Activated T-cell treated with anti-CD3 and anti-CD28 coated beads, Interleukin-2, amount 50 U/mL, for 1 hour (primary cell): ENCODE measurements around the gene SLC12A3.
"Not testable (repeated sequence)": the region's sequence is repeated elsewhere in the genome, so short reads cannot be mapped to it uniquely, and the experiment has no call there.

Experiments used
- DNase-seq: peaks from one replicate; pipeline ENCODE4 v3.0.0-alpha.2; 2020

The SLC12A3 gene

DNA sequence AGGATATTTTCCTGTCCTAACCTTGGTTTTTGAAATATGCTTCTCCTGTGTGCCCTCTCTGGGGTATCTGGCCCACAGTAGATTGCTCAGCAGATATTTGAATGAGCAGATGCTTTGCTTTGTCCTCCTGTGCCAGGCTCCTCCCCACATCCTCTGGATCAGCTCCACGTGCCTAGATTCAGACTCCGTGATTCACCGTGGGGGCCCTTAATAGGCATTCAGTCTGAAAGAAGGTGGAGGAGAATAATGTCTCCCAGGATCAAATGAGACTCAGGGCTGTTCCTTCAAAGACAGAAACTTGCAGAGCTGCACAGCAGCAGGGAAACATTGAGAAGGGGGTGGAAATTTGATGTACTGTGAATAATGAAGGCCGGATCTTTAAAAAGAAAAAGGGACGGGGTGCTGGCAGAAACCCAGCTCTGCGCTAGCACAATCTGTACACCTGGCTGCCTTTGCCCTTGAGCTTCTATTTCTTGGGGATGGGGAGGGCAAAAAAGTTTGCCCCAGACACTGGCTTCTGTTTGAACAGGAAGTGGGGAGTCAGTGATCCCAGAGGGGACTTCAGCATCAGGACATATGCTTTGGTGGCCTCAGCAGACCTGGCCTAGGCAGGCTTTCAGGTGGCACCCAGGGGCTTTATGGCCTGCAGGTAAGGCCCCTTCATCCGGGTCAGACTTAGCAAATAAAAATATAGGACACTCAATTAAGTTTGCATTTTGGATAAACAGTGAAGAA is 15.9 kb upstream of the SLC12A3 start:
- DNase-seq, result no peak

DNA sequence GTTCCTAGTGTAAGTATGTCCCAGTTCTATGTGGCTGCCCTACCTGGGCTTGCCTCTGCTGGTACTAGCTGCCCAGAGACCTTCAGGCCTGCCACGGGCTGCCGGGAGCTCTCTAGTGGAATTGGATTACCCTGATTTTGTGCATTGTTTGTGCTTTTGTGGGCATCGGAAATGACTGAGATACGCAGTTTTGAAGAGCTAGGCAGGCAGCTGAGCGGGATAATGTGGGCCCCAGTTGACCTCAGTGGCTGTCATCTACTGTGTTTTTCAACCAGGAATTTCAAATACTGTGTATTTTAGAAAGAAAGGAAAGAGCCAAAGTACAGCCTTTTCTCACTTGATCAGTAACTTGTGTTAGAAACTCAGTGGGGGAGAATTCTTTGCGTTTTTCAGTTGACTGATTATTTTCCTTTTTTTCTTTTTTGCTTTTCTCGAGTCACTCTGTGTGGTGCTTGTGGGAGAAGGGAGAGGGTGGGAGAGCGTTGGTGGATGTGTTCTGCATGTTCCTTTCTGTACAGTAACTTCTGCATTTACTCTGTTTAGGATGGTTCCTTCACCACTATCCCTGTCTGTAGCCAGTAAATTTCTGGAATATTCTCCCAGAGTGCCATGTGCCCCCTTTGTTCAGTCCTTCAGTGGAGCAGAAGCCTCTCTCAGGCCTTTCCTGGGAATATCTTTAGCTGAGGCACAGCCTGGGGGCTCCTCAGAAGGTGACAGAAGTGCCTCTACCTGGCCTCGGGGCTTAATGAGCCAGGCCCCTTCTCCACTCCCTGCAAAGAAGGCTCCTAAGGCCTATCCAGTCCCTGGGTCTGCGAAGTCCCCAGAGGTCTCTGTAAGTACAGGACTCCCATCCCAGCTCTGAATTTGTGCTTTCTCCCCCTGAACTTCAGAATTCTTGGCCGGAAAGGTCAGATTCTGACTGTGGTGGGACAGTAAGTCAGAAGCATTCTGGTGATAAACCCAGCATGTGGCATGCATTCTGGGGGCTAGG is 15.0 kb upstream of the SLC12A3 start:
- DNase-seq, result no peak

- DNase-seq, result no peak
These were observed 13.2 kb upstream of the SLC12A3 start for GRCh38 chr16:56851671-56852400.

DNA sequence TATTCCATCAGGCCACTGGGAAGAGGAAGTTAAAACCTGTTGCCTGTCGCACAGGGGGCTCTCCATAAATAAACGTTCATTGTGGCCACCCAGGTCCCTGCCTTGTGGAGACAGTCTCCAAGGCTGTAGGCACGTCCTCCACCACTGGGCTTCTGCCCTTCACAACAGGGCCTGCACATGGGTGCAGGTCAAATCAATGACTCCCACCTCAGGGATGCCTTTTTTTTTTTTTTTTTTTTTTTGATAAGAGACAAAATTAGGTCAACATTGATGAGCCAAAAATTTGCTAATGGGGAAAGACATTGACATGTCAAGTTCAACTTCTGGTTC is 12.6 kb upstream of the SLC12A3 start:
- DNase-seq, result no peak

GRCh38 chr16:56852968-56853367 is 12.0 kb upstream of the SLC12A3 start:
- DNase-seq, result no peak

DNA sequence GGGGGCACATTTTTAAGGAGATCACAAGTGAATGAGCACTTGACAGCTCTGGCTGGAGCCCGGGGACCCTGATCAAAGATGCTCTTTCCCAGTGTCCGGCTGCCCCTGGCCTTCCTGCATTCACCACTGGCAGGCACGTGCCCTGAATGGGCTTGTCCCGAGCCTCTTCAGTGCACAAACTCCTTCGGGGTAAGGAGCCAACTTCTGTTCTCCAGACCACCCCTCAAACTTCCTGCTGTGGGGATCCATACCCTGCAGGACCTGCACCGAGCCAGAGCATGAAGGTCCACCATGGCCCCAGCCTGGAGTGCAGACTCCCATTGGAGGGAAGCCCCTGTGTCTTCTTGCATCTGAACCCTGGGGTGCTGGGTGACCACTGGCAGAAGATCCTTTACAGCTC is 9.8 kb upstream of the SLC12A3 start:
- DNase-seq, result no peak

- DNase-seq, result no peak
These were observed 9.1 kb upstream of the SLC12A3 start for GRCh38 chr16:56855946-56856345.

GRCh38 chr16:56856876-56857447 is 8.0 kb upstream of the SLC12A3 start:
- DNase-seq, result no peak

DNA sequence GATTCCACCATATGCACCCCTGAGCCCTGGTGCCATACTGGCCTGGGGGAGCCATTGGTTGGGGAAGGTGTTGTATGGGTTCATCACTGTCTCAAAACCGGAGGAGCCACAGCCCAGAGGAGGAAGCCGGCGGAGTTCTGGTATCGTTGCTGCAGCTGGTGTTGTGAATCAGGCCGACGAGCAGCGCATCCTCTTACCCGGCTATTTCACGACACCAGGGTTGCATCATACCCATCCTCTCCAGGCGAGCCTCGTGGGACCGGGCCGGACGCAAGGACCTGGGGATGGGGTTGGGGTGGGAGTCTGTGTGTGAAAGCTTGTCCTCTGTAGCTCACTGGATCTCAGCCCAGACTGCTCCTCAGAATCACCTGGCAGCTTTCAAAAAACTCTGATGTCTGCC is 6.6 kb upstream of the SLC12A3 start:
- no peak for DNase-seq

- DNase-seq, result no peak
These were observed 5.4 kb upstream of the SLC12A3 start for GRCh38 chr16:56859636-56860035.

DNA sequence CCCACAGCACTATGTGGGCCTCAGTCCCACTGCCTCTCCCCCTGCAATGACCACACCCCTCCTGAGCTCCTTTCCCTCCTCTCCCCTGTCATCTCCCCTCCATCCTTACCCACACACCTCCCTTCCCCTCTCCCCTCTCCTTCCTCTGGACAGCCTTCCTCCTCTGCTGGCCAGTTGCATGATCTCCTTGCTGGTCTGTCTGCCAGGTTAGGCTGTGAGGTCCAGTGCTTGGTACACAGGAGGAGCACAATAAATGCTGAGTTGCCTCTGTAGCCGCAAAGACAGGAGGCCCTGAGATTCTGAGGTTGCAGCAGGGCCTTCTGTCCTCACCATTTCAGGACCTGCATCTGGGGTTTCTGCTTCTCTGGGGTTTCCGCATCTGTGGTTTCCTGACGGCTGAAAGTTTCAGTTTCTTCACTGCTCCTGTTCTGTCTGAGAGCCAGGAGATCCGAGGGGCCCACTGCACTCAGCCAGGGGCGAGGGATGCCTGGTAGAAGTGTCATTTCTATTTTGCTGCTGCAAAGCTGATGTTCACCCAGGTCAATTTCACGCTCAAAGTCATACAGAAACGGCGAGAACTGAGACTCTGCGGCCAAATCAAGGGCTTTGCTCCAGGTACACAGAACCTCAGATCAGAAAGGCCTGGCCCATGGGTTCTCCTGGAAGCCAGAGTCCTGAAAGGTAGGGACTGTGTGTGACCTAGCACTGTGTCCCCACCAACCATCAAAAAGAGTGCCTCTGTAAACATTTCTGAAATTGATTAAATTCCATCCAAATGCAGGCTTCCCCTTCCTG is 4.6 kb upstream of the SLC12A3 start:
- DNase-seq, result no peak

DNA sequence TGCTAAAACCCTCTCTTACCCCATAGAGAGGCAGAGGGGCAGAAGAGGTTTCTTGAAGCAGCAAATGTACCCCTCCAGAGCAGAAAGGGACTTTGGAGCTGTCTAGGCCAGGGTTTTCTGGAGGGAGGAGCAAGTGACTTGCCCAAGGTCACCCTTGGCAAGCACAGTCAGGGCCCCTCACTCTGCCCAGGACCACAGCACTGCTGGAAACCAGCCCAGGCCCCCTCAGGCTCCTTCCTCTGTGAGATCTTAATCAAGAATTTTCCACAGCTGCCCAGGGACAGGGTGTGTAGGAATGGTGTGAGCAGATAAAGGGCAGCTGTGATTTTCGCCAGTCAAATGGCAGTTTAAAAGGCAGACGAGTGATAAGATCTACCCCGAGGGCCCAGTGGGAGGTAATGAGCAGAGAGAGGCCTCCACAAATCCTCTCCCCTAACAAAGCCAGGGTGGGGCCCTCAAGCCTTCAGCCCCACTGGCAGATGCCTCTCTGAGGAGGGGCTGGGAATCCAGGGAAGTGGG is 3.9 kb upstream of the SLC12A3 start:
- no peak for DNase-seq

- no peak for DNase-seq
These were observed 3.3 kb upstream of the SLC12A3 start for GRCh38 chr16:56861756-56862155.

GRCh38 chr16:56862776-56863175 is 2.2 kb upstream of the SLC12A3 start:
- no peak for DNase-seq

DNA sequence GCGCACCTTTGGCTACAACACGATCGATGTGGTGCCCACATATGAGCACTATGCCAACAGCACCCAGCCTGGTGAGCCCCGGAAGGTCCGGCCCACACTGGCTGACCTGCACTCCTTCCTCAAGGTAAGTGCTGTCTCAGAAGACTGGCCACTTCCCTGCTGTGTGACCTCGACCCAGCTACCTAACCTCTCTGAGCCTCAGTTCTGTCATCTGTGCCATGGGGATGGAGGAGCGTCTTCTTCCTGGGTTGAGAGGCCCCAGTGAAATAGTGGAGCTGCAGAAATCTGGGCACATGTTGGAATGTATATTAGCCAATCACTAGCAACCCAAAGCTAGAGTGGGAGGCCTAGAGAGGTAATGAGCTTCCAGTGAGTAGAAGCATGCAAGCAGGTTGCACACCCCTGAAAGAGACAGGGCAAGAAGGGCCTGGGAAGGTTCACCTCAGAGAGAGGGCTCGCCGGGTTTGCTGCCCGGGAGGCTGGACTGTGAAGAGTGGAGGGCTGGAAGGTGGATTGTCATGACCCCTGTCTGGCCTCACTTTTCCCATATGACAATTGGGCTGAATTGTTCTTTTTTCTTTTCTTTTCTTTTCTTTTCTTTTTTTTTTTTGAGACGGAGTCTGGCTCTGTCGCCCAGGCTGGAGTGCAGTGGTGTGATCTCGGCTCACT is 521 bp downstream of the SLC12A3 start:
- no peak for DNase-seq

DNA sequence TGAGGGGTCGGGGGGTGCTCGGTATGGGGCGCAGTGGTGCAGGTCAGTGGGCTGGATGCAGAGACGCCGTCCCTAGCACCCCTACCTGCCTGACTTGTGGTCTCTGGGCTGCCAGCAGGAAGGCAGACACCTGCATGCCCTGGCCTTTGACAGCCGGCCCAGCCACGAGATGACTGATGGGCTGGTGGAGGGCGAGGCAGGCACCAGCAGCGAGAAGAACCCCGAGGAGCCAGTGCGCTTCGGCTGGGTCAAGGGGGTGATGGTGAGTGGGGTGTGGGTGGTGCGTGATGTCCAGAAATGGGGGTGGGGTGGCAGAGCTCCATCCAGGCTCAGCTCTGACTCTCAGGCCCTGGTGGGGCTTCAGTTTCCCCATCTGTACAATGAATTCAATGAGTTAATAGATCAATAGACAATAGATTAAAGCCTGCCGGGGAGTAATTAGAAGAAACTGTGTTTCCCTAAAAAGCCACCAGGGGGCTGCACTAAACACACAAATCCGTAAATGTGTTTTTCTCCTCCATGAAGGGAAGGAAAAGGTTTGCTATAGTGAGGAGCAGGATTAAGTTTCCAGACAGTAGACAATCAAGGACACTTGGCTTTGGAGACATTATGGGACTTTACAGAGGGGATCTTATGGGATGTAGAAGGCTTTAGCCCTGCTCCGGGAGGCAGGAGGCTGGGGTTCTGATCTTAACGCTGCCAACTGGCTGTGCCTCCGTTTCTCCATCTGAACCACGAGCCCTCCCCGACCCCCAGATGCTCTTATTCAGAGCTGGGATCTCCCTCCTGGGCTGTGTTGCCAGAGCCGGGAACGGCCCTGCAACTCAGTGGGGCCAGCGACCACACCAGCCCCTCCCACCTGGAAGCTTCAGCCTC is 2.2 kb downstream of the SLC12A3 start:
- peak; percentile 18 for DNase-seq

- no peak for DNase-seq
These were observed 3.2 kb downstream of the SLC12A3 start for GRCh38 chr16:56868175-56868574.

DNA sequence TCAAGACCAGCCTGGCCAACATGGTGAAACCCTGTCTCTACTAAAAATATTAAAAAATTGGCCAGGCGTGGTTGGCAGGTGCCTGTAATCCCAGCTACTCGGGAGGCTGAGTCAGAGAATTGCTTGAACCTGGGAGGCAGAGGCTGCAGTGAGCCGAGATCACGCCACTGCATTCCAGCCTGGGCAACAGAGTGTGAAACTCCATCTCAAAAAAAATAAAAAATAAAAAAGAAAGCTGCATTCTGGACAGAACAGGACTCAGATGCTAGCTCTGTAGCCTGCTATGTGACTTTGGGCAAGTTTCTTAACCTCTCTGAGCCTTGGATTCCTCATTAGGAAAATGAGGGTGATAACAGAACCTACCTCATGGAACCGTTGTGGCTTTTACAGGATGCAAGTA is 3.8 kb downstream of the SLC12A3 start:
- not testable (repeated sequence) for DNase-seq

- no peak for DNase-seq
These were observed 4.7 kb downstream of the SLC12A3 start for GRCh38 chr16:56869513-56870275.
